ENCODE results near the gene EID2B. TPM values are rescaled to one million over a fixed set of nuclear protein-coding genes. Genes with fewer than 3 reads are reported as not detected.

Gene EID2B
- total RNA-seq (2014; rRNA removed; shearing (Covaris generic)), result 2.4 and 4.0 TPM in 2 replicates

- peak; percentile 95 for DNase-seq
- Histone ChIP-seq H3K4me3 (ENCODE audit: insufficient read depth, low read depth, low read length) (peak within 1 kb of the TSS; percentile 91), H3K27me3 (ENCODE audit: control insufficient read depth, insufficient read depth, low read length) (no peaks in the 10 kb centered on the region), H3K36me3 (replicated peaks; ENCODE audit: control insufficient read depth, insufficient read depth, low read length) (no peaks in the 10 kb centered on the region)
Observed at GRCh38 chr19:39532233-39533002, at the start of gene EID2B. Gene EID2B, minus strand, starts transcription at chr19:39532852. Its CDS starts 50 bp downstream, at chr19:39532802.

GRCh38 chr19:39582442-39582841 lies 49.8 kb upstream of the EID2B start:
- DNase-seq, result no peak
- H3K36me3 ChIP-seq (replicated peaks; ENCODE audit: control insufficient read depth, insufficient read depth, low read length), result no peaks in the 10 kb centered on the region
- no peak overlapping the region for H3K4me3 ChIP-seq (ENCODE audit: insufficient read depth, low read depth, low read length)
- H3K27me3 ChIP-seq (ENCODE audit: control insufficient read depth, insufficient read depth, low read length), result no peaks in the 10 kb centered on the region

- H3K27me3 ChIP-seq (ENCODE audit: control insufficient read depth, insufficient read depth, low read length), result no peaks in the 10 kb centered on the region; the same call in 1 of the 2 replicates
- H3K4me3 ChIP-seq (ENCODE audit: insufficient read depth, low read depth, low read length), result no peak overlapping the region
- H3K36me3 ChIP-seq (replicated peaks; ENCODE audit: control insufficient read depth, insufficient read depth, low read length), result no peaks in the 10 kb centered on the region
- DNase-seq, result no peak
Observed at GRCh38 chr19:39568604-39569003, 36.0 kb upstream of the EID2B start.

GRCh38 chr19:39566064-39566463 lies 33.4 kb upstream of the EID2B start:
- H3K4me3 ChIP-seq (ENCODE audit: insufficient read depth, low read depth, low read length), result no peak overlapping the region
- H3K36me3 ChIP-seq (replicated peaks; ENCODE audit: control insufficient read depth, insufficient read depth, low read length), result no peaks in the 10 kb centered on the region
- DNase-seq, result no peak
- H3K27me3 ChIP-seq (ENCODE audit: control insufficient read depth, insufficient read depth, low read length), result no peaks in the 10 kb centered on the region; the same call in 1 of the 2 replicates

- Histone ChIP-seq H3K36me3 (replicated peaks; ENCODE audit: control insufficient read depth, insufficient read depth, low read length) (no peaks in the 10 kb centered on the region), H3K4me3 (ENCODE audit: insufficient read depth, low read depth, low read length) (no peak overlapping the region), H3K27me3 (ENCODE audit: control insufficient read depth, insufficient read depth, low read length) (no peaks in the 10 kb centered on the region; the same call in 1 of the 2 replicates)
- DNase-seq, result no peak
Observed at GRCh38 chr19:39563408-39563807, 30.8 kb upstream of the EID2B start.

- H3K4me3 ChIP-seq (ENCODE audit: insufficient read depth, low read depth, low read length), result no peak overlapping the region
- H3K36me3 ChIP-seq (replicated peaks; ENCODE audit: control insufficient read depth, insufficient read depth, low read length), result no peaks in the 10 kb centered on the region
- no peak for DNase-seq
- no peaks in the 10 kb centered on the region; the same call in 1 of the 2 replicates for H3K27me3 ChIP-seq (ENCODE audit: control insufficient read depth, insufficient read depth, low read length)
Observed at GRCh38 chr19:39558624-39559117, 26.0 kb upstream of the EID2B start.

GRCh38 chr19:39557811-39558623 lies 25.4 kb upstream of the EID2B start:
- Histone ChIP-seq H3K27me3 (ENCODE audit: control insufficient read depth, insufficient read depth, low read length) (no peaks in the 10 kb centered on the region; the same call in 1 of the 2 replicates), H3K4me3 (ENCODE audit: insufficient read depth, low read depth, low read length) (no peak overlapping the region), H3K36me3 (replicated peaks; ENCODE audit: control insufficient read depth, insufficient read depth, low read length) (no peaks in the 10 kb centered on the region)
- no peak for DNase-seq

GRCh38 chr19:39555883-39556282 lies 23.2 kb upstream of the EID2B start:
- DNase-seq, result no peak
- no peak overlapping the region for H3K4me3 ChIP-seq (ENCODE audit: insufficient read depth, low read depth, low read length)
- no peaks in the 10 kb centered on the region; the same call in 1 of the 2 replicates for H3K27me3 ChIP-seq (ENCODE audit: control insufficient read depth, insufficient read depth, low read length)
- no peaks in the 10 kb centered on the region for H3K36me3 ChIP-seq (replicated peaks; ENCODE audit: control insufficient read depth, insufficient read depth, low read length)

GRCh38 chr19:39554701-39555311 lies 22.2 kb upstream of the EID2B start:
- Histone ChIP-seq H3K4me3 (ENCODE audit: insufficient read depth, low read depth, low read length) (no peak overlapping the region), H3K36me3 (replicated peaks; ENCODE audit: control insufficient read depth, insufficient read depth, low read length) (no peaks in the 10 kb centered on the region), H3K27me3 (ENCODE audit: control insufficient read depth, insufficient read depth, low read length) (no peaks in the 10 kb centered on the region; the same call in 1 of the 2 replicates)
- DNase-seq, result no peak

GRCh38 chr19:39553082-39553652 lies 20.5 kb upstream of the EID2B start:
- H3K36me3 ChIP-seq (replicated peaks; ENCODE audit: control insufficient read depth, insufficient read depth, low read length), result no peaks in the 10 kb centered on the region
- DNase-seq, result no peak
- no peak overlapping the region for H3K4me3 ChIP-seq (ENCODE audit: insufficient read depth, low read depth, low read length)
- H3K27me3 ChIP-seq (ENCODE audit: control insufficient read depth, insufficient read depth, low read length), result no peaks in the 10 kb centered on the region; the same call in 1 of the 2 replicates

- H3K27me3 ChIP-seq (ENCODE audit: control insufficient read depth, insufficient read depth, low read length), result no peaks in the 10 kb centered on the region; the same call in 1 of the 2 replicates
- no peak overlapping the region for H3K4me3 ChIP-seq (ENCODE audit: insufficient read depth, low read depth, low read length)
- DNase-seq, result no peak
- no peaks in the 10 kb centered on the region for H3K36me3 ChIP-seq (replicated peaks; ENCODE audit: control insufficient read depth, insufficient read depth, low read length)
Observed at GRCh38 chr19:39550197-39550596, 17.5 kb upstream of the EID2B start.

GRCh38 chr19:39546599-39546998 lies 13.9 kb upstream of the EID2B start:
- no peak for DNase-seq
- no peak overlapping the region for H3K4me3 ChIP-seq (ENCODE audit: insufficient read depth, low read depth, low read length)
- no peaks in the 10 kb centered on the region for H3K27me3 ChIP-seq (ENCODE audit: control insufficient read depth, insufficient read depth, low read length)
- H3K36me3 ChIP-seq (replicated peaks; ENCODE audit: control insufficient read depth, insufficient read depth, low read length), result no peaks in the 10 kb centered on the region

- Histone ChIP-seq H3K36me3 (replicated peaks; ENCODE audit: control insufficient read depth, insufficient read depth, low read length) (no peaks in the 10 kb centered on the region), H3K4me3 (ENCODE audit: insufficient read depth, low read depth, low read length) (no peak overlapping the region), H3K27me3 (ENCODE audit: control insufficient read depth, insufficient read depth, low read length) (no peaks in the 10 kb centered on the region)
- no peak for DNase-seq
Observed at GRCh38 chr19:39544911-39545310, 12.3 kb upstream of the EID2B start.

- H3K4me3 ChIP-seq (ENCODE audit: insufficient read depth, low read depth, low read length), result no peak overlapping the region
- DNase-seq, result no peak
- H3K27me3 ChIP-seq (ENCODE audit: control insufficient read depth, insufficient read depth, low read length), result no peaks in the 10 kb centered on the region
- no peaks in the 10 kb centered on the region for H3K36me3 ChIP-seq (replicated peaks; ENCODE audit: control insufficient read depth, insufficient read depth, low read length)
Observed at GRCh38 chr19:39544226-39544903, 11.7 kb upstream of the EID2B start.

Data from H7 (cell line).